Measurements from ENCODE around the gene RGS3.

RGS3 gene

DNA sequence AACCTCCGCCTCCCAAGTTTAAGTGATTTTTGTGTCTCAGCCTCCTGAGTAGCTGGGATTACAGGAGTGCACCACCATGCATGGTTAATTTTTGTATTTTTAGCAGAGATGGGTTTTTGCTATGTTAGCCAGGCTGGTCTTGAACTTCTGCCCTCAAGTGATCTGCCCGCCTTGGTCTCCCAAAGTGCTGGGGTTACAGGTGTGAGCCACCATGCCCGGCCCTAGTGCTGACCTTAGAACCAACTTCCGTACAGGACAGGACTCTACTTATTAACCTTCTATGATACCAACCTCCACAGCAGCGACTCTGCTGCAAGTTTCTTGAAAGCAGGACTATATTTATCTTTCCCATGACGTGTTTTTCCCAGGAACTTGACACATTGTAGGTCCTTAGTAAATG is 176.9 kb downstream of the RGS3 start:
- DNase-seq (ENCODE audit: low read depth), result no peak
- H3K4me3 ChIP-seq (ENCODE audit: low read depth, low read length), result no peak overlapping the region
- TF ChIP-seq, protein P1, sequence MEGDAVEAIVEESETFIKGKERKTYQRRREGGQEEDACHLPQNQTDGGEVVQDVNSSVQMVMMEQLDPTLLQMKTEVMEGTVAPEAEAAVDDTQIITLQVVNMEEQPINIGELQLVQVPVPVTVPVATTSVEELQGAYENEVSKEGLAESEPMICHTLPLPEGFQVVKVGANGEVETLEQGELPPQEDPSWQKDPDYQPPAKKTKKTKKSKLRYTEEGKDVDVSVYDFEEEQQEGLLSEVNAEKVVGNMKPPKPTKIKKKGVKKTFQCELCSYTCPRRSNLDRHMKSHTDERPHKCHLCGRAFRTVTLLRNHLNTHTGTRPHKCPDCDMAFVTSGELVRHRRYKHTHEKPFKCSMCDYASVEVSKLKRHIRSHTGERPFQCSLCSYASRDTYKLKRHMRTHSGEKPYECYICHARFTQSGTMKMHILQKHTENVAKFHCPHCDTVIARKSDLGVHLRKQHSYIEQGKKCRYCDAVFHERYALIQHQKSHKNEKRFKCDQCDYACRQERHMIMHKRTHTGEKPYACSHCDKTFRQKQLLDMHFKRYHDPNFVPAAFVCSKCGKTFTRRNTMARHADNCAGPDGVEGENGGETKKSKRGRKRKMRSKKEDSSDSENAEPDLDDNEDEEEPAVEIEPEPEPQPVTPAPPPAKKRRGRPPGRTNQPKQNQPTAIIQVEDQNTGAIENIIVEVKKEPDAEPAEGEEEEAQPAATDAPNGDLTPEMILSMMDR (IDR thresholded peaks at IDR 0.05; ENCODE audit: low read depth, low read length, missing control alignments), result no peak

DNA sequence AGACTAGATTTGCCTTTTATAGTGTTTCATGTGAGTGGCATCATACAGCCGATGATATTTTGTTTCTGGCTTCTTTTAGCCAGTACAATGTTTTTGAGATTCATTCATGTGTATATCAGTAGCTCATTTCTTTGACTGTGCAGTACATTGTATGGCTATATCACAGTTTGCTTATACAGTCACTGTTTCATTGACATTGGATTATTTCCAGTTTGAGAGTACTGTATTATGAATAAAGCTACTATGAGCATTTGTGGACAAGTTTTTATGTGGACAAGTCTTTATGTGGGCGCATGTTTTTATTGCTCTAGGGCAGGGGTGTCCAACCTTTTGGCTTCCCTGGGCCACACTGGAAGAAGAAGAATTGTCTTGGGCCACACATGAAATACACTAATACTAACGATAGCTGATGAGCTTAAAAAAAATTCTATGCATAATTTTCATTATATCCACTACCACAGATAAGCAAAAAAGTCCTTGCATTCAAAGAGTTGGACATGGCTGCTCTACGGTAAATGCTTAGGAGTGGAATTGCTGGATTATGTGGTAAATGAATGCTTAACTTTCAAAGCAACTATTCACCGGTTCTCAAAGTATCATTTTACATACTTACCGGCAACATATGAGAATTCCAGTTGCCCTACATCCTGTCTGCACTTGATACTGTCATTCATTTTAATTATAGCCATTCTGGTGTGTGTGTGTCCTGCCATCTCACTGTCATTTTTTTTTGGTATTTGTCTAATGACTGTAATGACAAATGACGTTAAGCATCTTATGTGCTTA is 177.8 kb downstream of the RGS3 start:
- no peak overlapping the region for H3K4me3 ChIP-seq (ENCODE audit: low read depth, low read length)
- DNase-seq (ENCODE audit: low read depth), result no peak
- TF ChIP-seq, protein P1 (IDR thresholded peaks at IDR 0.05; ENCODE audit: low read depth, low read length, missing control alignments), result no peak

DNA sequence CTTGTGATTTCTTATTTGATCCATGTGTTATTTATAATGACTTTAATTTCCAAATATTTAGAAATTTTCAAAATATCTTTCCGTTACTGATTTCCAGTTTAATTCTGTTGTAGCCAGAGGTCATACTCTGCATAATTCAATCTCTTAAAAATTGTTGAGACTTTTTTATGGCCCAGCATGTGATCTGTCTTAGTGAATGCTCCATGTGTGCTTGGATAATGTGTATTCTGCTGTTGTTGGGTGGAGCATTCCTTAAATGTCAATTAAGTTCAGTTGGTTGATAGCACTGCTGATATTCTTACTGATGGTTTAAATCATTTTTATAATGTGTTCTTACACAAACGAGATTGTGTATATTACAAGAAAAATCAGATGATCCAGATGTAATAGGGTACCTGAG is 180.8 kb downstream of the RGS3 start:
- DNase-seq (ENCODE audit: low read depth), result no peak
- TF ChIP-seq, protein P1 (IDR thresholded peaks at IDR 0.05; ENCODE audit: low read depth, low read length, missing control alignments), result no peak

DNA sequence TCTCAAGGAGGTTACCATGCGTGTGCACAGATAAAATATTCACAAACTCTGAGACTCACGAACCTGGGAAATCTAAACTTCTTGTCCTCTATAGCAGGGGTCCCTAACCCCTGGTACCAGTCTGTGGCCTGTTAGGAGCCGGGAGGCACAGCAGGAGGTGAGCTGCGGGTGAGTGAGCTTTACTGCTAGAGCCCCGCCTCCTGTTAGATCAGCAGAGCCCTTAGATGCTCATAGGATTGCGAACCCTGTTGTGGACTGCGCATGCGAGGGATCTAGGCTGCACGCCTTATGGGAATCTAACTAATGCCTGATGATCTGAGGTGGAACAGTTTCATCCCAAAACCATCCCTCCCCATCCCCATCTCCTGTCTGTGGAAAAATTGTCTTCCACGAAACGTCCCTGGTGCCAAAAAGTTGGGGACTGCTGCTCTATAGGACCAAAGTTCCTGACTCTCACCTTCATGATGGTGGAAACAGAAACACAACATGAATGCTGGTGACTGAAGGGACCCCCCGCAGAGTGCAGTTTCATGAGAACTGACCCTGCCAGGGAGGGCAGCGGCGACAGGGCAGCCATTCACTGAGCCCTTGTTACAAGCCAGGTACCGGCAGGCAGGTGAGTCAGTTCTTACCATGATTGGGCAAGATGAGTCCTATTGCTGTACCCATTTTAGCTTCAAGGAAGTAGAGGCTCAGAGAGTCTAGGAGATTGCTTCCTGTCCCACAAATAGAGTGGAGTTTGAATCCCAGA is 181.9 kb downstream of the RGS3 start:
- H3K4me3 ChIP-seq (ENCODE audit: low read depth, low read length), result no peak overlapping the region
- TF ChIP-seq, protein P1 (IDR thresholded peaks at IDR 0.05; ENCODE audit: low read depth, low read length, missing control alignments), result no peak
- no peak for DNase-seq (ENCODE audit: low read depth)

More for the DNA sequence above, 180.8 kb downstream of the RGS3 start:
- H3K4me3 ChIP-seq (ENCODE audit: low read depth, low read length), result no peak overlapping the region

DNA sequence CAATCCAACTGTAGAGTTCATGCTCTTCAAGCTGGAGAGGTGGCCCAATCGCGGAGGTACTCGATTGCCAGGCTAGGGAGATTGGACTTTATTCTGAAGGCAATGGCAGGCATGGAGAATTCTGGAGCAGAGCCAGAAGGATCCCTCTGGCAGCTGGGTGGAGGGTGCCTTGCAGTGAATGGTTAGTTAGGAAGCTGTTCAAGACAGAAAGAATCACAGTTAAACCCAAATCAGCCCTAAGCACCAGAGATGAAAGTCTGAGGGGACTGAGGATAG is 182.4 kb downstream of the RGS3 start:
- H3K4me3 ChIP-seq (ENCODE audit: low read depth, low read length), result no peak overlapping the region
- TF ChIP-seq, protein P1 (IDR thresholded peaks at IDR 0.05; ENCODE audit: low read depth, low read length, missing control alignments), result no peak
- DNase-seq (ENCODE audit: low read depth), result no peak

DNA sequence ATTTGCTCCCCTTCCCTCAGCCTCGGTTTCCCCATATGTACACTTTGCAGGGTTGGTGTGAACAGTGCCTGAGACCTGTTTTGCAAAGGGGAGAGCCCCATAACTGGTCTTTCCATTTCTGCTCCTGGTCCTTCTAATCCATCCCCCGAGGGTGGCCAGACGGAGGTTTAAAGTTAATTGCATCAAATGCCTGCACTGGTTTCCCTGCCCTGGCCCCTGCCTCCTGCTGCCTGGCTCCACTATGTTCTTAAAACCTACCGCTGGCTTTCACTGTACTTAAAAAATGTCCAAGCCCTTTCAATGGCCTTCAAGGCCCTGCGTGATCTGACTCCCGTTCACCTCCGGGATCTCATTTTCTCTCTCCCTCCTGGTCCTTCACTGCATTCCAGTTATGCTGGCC is 183.0 kb downstream of the RGS3 start:
- H3K4me3 ChIP-seq (ENCODE audit: low read depth, low read length), result no peak overlapping the region
- TF ChIP-seq, protein P1 (IDR thresholded peaks at IDR 0.05; ENCODE audit: low read depth, low read length, missing control alignments), result no peak
- DNase-seq (ENCODE audit: low read depth), result no peak

Measured in GM12864 (cell line).